ENCODE data around the gene TEX10.

DNA sequence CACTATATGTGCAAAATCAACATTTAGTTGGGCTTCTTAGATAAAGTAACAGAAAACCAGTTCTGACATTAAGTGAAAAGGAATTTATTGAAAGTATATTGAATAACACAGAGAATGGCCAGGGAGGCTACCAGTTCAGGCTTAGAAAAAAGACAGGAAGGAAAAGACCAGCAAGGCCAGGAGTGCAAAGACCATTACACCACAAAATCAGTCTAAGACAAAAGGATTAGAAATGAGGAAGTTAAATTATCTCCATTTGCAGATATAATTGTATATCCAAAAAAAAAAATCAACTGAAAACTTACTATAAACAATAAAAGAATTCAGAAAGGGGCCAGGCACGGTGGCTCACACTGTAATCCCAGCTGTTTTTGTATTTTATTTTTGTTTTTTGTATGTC is 4.8 kb upstream of the TEX10 start:
- TF ChIP-seq ZNF302 (CRISPR knock-in tag; IDR thresholded peaks at IDR 0.05) (no peak), JUNB (IDR thresholded peaks at IDR 0.05) (no peak), NPAS2 (CRISPR knock-in tag; IDR thresholded peaks at IDR 0.05; ENCODE audit: borderline replicate concordance) (no peak), POLR2A (IDR thresholded peaks at IDR 0.05; ENCODE audit: low read length) (no peak), JUN (IDR thresholded peaks at IDR 0.05) (no peak), RNF2 (IDR thresholded peaks at IDR 0.05; ENCODE audit: borderline replicate concordance, low read depth) (no peak), RAD21 (conservative IDR thresholded peaks at IDR 0.05 in 1 of 2, IDR thresholded peaks at IDR 0.05 in 1 of 2) (no peak), EHMT2 (IDR thresholded peaks at IDR 0.05; ENCODE audit: low read depth) (no peak), CHD2 (IDR thresholded peaks at IDR 0.05; ENCODE audit: low read length, partially characterized antibody) (no peak), MYC (IDR thresholded peaks at IDR 0.05; ENCODE audit: borderline replicate concordance, low read length) (no peak)
- TF ChIP-seq, protein P1, sequence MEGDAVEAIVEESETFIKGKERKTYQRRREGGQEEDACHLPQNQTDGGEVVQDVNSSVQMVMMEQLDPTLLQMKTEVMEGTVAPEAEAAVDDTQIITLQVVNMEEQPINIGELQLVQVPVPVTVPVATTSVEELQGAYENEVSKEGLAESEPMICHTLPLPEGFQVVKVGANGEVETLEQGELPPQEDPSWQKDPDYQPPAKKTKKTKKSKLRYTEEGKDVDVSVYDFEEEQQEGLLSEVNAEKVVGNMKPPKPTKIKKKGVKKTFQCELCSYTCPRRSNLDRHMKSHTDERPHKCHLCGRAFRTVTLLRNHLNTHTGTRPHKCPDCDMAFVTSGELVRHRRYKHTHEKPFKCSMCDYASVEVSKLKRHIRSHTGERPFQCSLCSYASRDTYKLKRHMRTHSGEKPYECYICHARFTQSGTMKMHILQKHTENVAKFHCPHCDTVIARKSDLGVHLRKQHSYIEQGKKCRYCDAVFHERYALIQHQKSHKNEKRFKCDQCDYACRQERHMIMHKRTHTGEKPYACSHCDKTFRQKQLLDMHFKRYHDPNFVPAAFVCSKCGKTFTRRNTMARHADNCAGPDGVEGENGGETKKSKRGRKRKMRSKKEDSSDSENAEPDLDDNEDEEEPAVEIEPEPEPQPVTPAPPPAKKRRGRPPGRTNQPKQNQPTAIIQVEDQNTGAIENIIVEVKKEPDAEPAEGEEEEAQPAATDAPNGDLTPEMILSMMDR (IDR thresholded peaks at IDR 0.05): no peak
- TF ChIP-seq, protein P2, sequence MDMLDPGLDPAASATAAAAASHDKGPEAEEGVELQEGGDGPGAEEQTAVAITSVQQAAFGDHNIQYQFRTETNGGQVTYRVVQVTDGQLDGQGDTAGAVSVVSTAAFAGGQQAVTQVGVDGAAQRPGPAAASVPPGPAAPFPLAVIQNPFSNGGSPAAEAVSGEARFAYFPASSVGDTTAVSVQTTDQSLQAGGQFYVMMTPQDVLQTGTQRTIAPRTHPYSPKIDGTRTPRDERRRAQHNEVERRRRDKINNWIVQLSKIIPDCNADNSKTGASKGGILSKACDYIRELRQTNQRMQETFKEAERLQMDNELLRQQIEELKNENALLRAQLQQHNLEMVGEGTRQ (IDR thresholded peaks at IDR 0.05): no peak
- TF ChIP-seq, protein P3, sequence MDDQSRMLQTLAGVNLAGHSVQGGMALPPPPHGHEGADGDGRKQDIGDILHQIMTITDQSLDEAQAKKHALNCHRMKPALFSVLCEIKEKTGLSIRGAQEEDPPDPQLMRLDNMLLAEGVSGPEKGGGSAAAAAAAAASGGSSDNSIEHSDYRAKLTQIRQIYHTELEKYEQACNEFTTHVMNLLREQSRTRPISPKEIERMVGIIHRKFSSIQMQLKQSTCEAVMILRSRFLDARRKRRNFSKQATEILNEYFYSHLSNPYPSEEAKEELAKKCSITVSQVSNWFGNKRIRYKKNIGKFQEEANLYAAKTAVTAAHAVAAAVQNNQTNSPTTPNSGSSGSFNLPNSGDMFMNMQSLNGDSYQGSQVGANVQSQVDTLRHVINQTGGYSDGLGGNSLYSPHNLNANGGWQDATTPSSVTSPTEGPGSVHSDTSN (IDR thresholded peaks at IDR 0.05): no peak
